CD4-positive, alpha-beta T cell (primary cell): Measurements from ENCODE around the gene EFR3B. TPM values are rescaled to one million over a fixed set of nuclear protein-coding genes. Genes with fewer than 3 reads are reported as not detected.

Experiments
- ATAC-seq: fragments of 200-7000 bp; cut with Tn5 transposase; one replicate; pipeline ENCODE4 v1.10.0; 2022; ENCODE audit warnings: mild to moderate bottlenecking; ENCODE audit not compliant: poor library complexity
- CTCF ChIA-PET: fragments of 350-600 bp; sonication (Branson Sonifier 250); formaldehyde crosslinking; loops from one replicate; lab custom pipeline; 2021; ENCODE audit warnings: antibody characterized with exemption, inconsistent platforms; lab: Charles Lee
- POLR2A ChIA-PET: fragments of 350-600 bp; sonication (Branson Sonifier 250); formaldehyde crosslinking; loops from one replicate; lab custom pipeline; 2021; ENCODE audit warnings: antibody characterized with exemption, inconsistent platforms; lab: Charles Lee
- DNase-seq, 14 experiments: peaks; one replicate each; pipeline ENCODE4 v3.0.0-alpha.2; 2013 to 2020; ENCODE audit warnings: mixed read lengths in 2 of 14
- H3K27ac ChIP-seq, 2 donors: one replicate each; pipeline versions ENCODE4 v1.5.1 to v1.7.0; 2013; ENCODE audit warnings: low read length in 2 of 2, low read depth in 1 of 2, mild to moderate bottlenecking in 1 of 2
- H3K27me3 ChIP-seq, 2 experiments: 1 replicate in 1 of 2; 2 replicates in 1 of 2; pipeline versions ENCODE4 v1.6.1 to v1.7.0; 2013; ENCODE audit warnings: low read length in 2 of 2, control low read depth in 1 of 2, mild to moderate bottlenecking in 1 of 2, moderate library complexity in 1 of 2; ENCODE audit not compliant: insufficient read depth in 2 of 2, control insufficient read depth in 1 of 2
- H3K36me3 ChIP-seq: one replicate; pipeline ENCODE4 v1.6.1; 2013; ENCODE audit warnings: low read length, control low read depth; ENCODE audit not compliant: insufficient read depth
- H3K4me1 ChIP-seq: one replicate; pipeline ENCODE4 v1.6.1; 2013; ENCODE audit warnings: low read length, control low read depth; ENCODE audit not compliant: insufficient read depth
- H3K4me3 ChIP-seq: one replicate; pipeline ENCODE4 v1.5.1; 2013; ENCODE audit warnings: mild to moderate bottlenecking, low read length, moderate library complexity
- H3K9me3 ChIP-seq, 2 experiments: 1 replicate in 1 of 2; 2 replicates in 1 of 2; pipeline versions ENCODE4 v1.6.1 to v1.7.0; 2013; ENCODE audit warnings: low read length in 2 of 2, mild to moderate bottlenecking in 2 of 2, control low read depth in 1 of 2, moderate library complexity in 1 of 2; ENCODE audit not compliant: control insufficient read depth in 1 of 2, insufficient read depth in 1 of 2
- H3K27ac Mint-ChIP-seq: one replicate; pipeline ENCODE4 v1.8.0; 2020; ENCODE audit warnings: mixed read lengths
- H3K27me3 Mint-ChIP-seq: one replicate; pipeline ENCODE4 v1.8.0; 2021; ENCODE audit warnings: mixed read lengths
- H3K36me3 Mint-ChIP-seq: one replicate; pipeline ENCODE4 v1.8.0; 2021; ENCODE audit warnings: low read depth, mixed read lengths
- H3K4me1 Mint-ChIP-seq: one replicate; pipeline ENCODE4 v1.8.0; 2021; ENCODE audit warnings: low read depth, mixed read lengths
- H3K4me3 Mint-ChIP-seq: one replicate; pipeline ENCODE4 v1.8.0; 2020; ENCODE audit warnings: mild to moderate bottlenecking, mixed read lengths
- H3K9me3 Mint-ChIP-seq: one replicate; pipeline ENCODE4 v1.8.0; 2020; ENCODE audit warnings: mixed read lengths
- CTCF ChIP-seq: fragments of 200-600 bp; IDR thresholded peaks from one replicate; pipeline ENCODE4 v1.8.0; 2022; ENCODE audit warnings: antibody characterized with exemption, mild to moderate bottlenecking
- intact Hi-C, 2 experiments: fragments of 100-400 bp; cut with DNase I in 1 of 2; cut with micrococcal nuclease in 1 of 2; formaldehyde crosslinking; loops; one replicate each; pipeline versions ENCODE4 v1.15.1 to v1.9.0; 2023 to 2025; cut with DNase I, micrococcal nuclease
- total RNA-seq, 174 experiments: library from RNA in 2 of 174; stranded (reverse) in 2 of 174; gene quantifications; one replicate each; pipeline ENCODE4 v1.2.3 and lab custom pipeline; 2021 to 2026

EFR3B gene
- total RNA-seq, 2 experiments from 2014 or later: 0.11 TPM; not detected in 1

GRCh38 chr2:25018681-25019080 is 23.2 kb upstream of the EFR3B start:
- H3K4me3 Mint-ChIP-seq: no peak overlapping the region
- ATAC-seq (no peak), DNase-seq (no peak)
- H3K4me1 ChIP-seq: no peaks in the 10 kb centered on the region
- H3K9me3 Mint-ChIP-seq: no peaks in the 10 kb centered on the region
- H3K27ac Mint-ChIP-seq: no peak overlapping the region
- POLR2A ChIA-PET: no interaction called here
- TF ChIP-seq CTCF: no peak
- no peaks in the 10 kb centered on the region for H3K27me3 ChIP-seq
- H3K27me3 Mint-ChIP-seq: no peaks in the 10 kb centered on the region
- intact Hi-C loops: loop anchor here in 1 of 2 experiments (5.0 kb wide), 1 partner anchor 49 kb away; no protein-coding TSS in a partner anchor
- no peaks in the 10 kb centered on the region for H3K4me1 Mint-ChIP-seq
- CTCF ChIA-PET: no interaction called here
- H3K27ac ChIP-seq: no peak overlapping the region
- H3K36me3 Mint-ChIP-seq: no peaks in the 10 kb centered on the region
- H3K4me3 ChIP-seq: no peak overlapping the region
- H3K9me3 ChIP-seq: no peaks in the 10 kb centered on the region
- no peaks in the 10 kb centered on the region for H3K36me3 ChIP-seq

GRCh38 chr2:25021791-25022362 is 20.0 kb upstream of the EFR3B start:
- POLR2A ChIA-PET: no interaction called here
- ATAC-seq (no peak), DNase-seq (no peak)
- TF ChIP-seq CTCF: no peak
- Mint-ChIP-seq H3K4me3 (no peak overlapping the region), H3K4me1 (no peaks in the 10 kb centered on the region), H3K27ac (no peak overlapping the region), H3K27me3 (no peaks in the 10 kb centered on the region), H3K36me3 (no peaks in the 10 kb centered on the region), H3K9me3 (no peaks in the 10 kb centered on the region)
- Histone ChIP-seq H3K27me3 (no peaks in the 10 kb centered on the region), H3K9me3 (no peaks in the 10 kb centered on the region), H3K36me3 (no peaks in the 10 kb centered on the region), H3K27ac (no peak overlapping the region), H3K4me3 (no peak overlapping the region), H3K4me1 (no peaks in the 10 kb centered on the region)
- CTCF ChIA-PET: no interaction called here
- intact Hi-C loops: no loop called here

- Histone ChIP-seq H3K4me1 (no peaks in the 10 kb centered on the region), H3K4me3 (no peak overlapping the region), H3K9me3 (no peaks in the 10 kb centered on the region), H3K36me3 (no peaks in the 10 kb centered on the region), H3K27ac (no peak overlapping the region), H3K27me3 (no peaks in the 10 kb centered on the region)
- CTCF ChIA-PET: no interaction called here
- ATAC-seq: no peak
- Mint-ChIP-seq H3K36me3 (no peaks in the 10 kb centered on the region), H3K27me3 (no peaks in the 10 kb centered on the region), H3K9me3 (no peaks in the 10 kb centered on the region), H3K4me1 (no peaks in the 10 kb centered on the region), H3K27ac (no peak overlapping the region), H3K4me3 (no peak overlapping the region)
- no peak for DNase-seq
- no peak for TF ChIP-seq CTCF
- intact Hi-C loops: no loop called here
- POLR2A ChIA-PET: no interaction called here
Measured at GRCh38 chr2:25023333-25023732, 18.5 kb upstream of the EFR3B start.
